Epithelial cell of prostate (primary cell): ENCODE results near the gene PDE4C.

ENCODE experiments used
- DNase-seq: peaks from one replicate; pipeline ENCODE4 v3.0.0-alpha.2; 2011; ENCODE audit warnings: low read depth, low spot score
- H3K27ac ChIP-seq: fragments of 450-650 bp; 2 replicates; pipeline ENCODE4 v1.5.1; 2017; ENCODE audit warnings: mild to moderate bottlenecking

The PDE4C gene

DNA sequence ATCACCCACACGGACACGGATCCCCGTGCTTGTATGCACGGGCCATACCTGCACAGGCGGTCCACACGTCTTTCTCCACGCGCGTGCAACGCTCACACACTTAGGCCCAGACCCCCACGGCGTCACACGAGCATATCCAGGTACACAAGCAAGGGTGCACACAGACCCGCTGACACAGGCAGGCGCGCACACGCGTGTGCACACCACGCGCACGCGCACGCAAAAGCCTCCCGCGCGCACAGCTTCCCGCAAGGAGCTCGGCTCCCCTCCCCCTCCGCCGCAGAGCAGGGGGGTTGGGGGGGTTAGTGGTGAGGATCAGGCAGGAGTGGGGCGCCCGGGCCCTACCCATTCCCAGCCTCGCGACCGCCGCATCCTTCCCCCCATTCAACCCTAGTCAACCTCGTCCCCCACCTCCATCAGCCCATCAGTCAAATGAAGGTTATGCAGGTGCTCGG, 22.8 kb downstream of the PDE4C start:
- no peak overlapping the region for H3K27ac ChIP-seq
- no peak for DNase-seq

GRCh38 chr19:18202778-18203407, 23.3 kb downstream of the PDE4C start:
- no peak overlapping the region for H3K27ac ChIP-seq
- DNase-seq, result no peak

- H3K27ac ChIP-seq, result no peak overlapping the region
- DNase-seq, result no peak
These were observed 23.9 kb downstream of the PDE4C start for GRCh38 chr19:18202397-18202777.

- DNase-seq, result no peak
These were observed 27.9 kb downstream of the PDE4C start for GRCh38 chr19:18198374-18198773.

DNA sequence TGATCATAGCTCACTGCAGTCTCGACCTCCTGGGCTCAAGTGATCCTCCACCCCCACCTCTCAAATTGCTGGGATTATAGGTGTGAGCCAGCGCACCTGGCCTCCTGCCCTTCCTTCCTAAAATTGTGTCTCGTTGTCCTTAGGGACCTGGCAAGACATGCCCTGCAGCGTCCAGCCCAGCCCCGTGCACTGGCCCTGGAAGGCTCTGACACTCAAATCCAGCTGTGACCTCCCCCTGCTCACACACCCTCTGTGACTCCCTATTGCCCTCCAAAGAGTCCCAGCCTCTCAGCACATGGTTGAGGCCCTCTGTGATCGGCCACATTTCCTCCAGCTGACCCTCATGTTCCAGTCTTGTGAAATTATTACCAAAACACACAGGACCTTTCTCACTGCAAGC, 28.3 kb downstream of the PDE4C start:
- H3K27ac ChIP-seq, result no peak overlapping the region
- no peak for DNase-seq

More at GRCh38 chr19:18198374-18198773, 27.9 kb downstream of the PDE4C start:
- H3K27ac ChIP-seq, result no peak overlapping the region

DNA sequence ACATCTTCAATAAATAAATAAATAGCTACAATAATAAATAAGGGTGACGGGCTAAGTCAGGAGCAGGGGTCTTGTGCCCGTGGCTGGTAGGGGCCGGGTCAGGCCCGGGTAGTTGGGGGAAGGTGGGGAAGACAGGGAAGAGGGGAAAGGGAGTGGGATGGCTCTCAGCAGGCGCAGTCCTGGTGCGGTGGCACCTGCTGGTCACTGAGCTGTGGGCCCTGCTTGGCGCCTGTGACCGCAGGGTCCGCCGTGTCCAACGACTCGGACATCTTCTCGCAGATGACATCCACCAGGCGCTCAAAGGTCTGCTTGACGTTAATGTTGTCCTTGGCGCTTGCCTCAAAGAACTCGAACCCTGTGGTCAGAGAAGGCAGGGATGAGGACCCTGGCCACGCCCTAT, 28.9 kb downstream of the PDE4C start:
- H3K27ac ChIP-seq, result no peak overlapping the region
- DNase-seq, result no peak

DNA sequence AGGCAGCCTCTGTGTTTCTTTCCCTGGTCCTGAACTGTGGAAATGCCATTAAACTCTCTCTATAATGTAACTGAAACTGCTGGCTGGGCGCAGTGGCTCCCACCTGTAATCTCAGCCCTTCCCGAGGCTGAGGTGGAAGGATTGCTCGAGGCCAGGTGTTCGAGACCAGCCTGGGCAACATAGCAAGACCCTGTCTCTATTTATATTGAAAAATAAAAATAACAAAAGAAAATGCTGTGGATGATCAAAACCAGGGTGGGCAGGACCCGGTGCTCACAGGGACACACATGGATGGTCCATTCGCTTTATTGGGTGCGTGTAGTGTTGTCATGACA, 29.8 kb downstream of the PDE4C start:
- no peak overlapping the region for H3K27ac ChIP-seq
- DNase-seq, result no peak

- no peak for DNase-seq
- no peak overlapping the region for H3K27ac ChIP-seq
These were observed 31.5 kb downstream of the PDE4C start for GRCh38 chr19:18194554-18195238.

- H3K27ac ChIP-seq, result no peak overlapping the region
- DNase-seq, result no peak
These were observed 32.1 kb downstream of the PDE4C start for GRCh38 chr19:18194181-18194530.

GRCh38 chr19:18193388-18194180, 32.7 kb downstream of the PDE4C start:
- peak overlapping the region; percentile 96 for H3K27ac ChIP-seq
- DNase-seq, result no peak

- peak within 1 kb of the TSS; percentile 96 for H3K27ac ChIP-seq
- peak; percentile 100 for DNase-seq
These were observed 33.4 kb downstream of the PDE4C start, which contains the start of gene MPV17L2 for GRCh38 chr19:18192673-18193387. Gene MPV17L2, plus strand, starts transcription at chr19:18193218. Its CDS starts 64 bp downstream, at chr19:18193282.

DNA sequence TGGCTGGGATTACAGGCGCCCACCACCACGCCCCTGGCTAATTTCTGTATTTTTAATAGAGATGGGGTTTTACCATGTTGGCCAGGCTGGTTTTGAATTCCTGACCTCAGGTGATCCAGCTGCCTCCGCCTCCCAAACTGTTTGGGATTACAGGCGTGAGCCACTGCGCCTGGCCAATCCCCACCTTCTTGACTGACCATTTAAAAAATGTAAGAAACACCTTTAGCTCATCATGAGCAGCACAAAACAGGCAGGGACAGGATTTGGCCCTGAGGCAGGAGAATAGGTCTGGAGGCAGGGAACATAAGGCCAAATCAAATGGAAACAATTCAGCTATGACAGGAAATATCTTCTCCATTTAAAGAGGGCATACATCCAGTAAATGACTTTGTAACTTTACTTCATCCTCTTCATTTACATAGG, 34.6 kb downstream of the PDE4C start:
- peak overlapping the region; percentile 96 for H3K27ac ChIP-seq

DNA sequence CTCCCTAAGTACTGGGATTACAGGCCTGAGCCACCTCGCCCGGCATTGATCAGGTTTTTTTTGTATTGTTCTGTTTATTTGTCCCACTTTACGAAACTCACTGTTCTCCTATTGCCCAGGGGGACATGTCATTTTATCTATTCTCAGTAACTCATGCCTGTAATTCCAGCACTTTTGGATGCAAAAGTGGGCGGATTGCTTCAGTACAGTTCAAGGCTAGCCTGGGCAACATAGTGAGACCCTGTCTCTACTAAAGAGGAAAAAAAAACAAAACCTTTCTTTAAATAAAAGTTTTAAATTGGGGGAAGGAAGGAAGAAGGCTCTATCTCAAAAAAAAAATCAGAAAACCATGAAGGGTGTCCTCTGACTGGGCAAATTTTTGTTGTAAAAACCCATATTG, 36.0 kb downstream of the PDE4C start:
- no peak overlapping the region for H3K27ac ChIP-seq
- DNase-seq, result no peak

More for the DNA sequence above, 34.6 kb downstream of the PDE4C start:
- DNase-seq, result peak; percentile 67

DNA sequence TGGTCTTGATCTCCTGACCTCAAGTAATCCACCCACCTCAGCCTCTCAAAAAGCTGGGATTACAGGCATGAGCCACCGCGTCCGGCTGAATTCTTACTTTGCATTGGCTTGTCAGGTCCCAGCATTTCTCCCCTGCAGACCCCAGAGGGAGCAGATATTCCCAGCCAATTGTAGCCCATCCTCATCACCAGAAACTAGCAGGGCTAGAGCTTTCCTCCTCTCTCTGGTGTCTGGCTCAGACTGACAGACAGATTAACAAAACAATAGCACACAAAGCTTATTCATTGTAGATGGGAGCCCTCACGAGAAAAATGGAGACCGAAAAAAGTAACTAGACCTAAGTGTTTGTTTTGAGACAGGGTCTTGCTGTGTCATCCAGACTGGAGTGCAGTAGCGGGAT, 40.7 kb downstream of the PDE4C start:
- H3K27ac ChIP-seq, result no peak overlapping the region

GRCh38 chr19:18183529-18183928, 42.7 kb downstream of the PDE4C start:
- no peak overlapping the region for H3K27ac ChIP-seq
- DNase-seq, result no peak

More for the DNA sequence above, 40.7 kb downstream of the PDE4C start:
- no peak for DNase-seq

- no peak overlapping the region for H3K27ac ChIP-seq
- DNase-seq, result no peak
These were observed 46.3 kb downstream of the PDE4C start for GRCh38 chr19:18179957-18180356.

DNA sequence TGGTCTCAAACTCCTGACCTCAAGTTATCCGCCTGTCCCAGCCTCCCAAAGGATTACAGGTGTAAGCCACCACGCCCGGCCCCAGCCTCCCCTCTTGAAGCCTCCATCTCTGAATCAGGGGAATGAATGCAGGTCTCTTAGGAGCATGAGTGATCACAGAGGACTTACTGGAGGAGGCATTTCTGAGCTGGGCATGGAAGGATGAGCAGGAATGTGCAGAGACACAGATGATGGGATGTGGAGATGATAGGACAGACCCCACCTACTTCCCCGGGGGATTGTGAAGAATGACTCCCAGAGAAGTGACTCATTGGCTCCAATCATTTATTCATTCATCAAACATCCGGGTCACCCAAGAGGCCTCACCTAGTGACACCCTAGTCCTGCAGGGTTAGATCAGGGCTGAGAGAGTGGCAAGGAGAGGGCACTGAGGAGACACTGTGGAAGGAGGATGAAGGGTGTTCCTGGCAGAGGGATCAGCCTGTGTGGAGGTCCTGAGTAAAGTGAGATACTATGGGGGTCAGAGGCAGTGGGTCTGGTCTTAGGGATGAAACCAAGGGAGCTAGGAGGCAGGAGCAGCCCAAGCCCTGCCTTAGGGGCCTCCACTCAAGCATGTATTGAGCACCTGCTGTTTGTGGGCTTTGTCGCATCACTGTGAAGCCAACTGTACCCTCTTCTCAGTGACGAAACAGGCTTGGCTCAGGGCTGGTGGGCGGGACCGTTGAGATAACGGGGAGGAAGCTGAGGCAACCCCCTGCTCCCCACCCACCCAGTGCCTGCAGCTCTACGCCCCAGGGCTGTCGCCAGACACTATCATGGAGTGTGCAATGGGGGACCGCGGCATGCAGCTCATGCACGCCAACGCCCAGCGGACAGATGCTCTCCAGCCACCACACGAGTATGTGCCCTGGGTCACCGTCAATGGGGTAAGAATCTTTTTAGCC, 49.6 kb downstream of the PDE4C start:
- DNase-seq, result no peak
- H3K27ac ChIP-seq, result no peak overlapping the region

- H3K27ac ChIP-seq, result no peak overlapping the region
- no peak for DNase-seq
These were observed 51.3 kb downstream of the PDE4C start for GRCh38 chr19:18174983-18175382.
